Activated naive CD4-positive, alpha-beta T cell treated with anti-CD3 and anti-CD28 coated beads, Interleukin-2, amount 10 ng/mL, durations not matched to agents 7 days and 5 days (primary cell): ENCODE results near the gene CLP1.

Source experiments
- CTCF ChIA-PET: fragments of 350-600 bp; sonication (Branson Sonifier 250); formaldehyde crosslinking; loops from one replicate; lab custom pipeline; 2021; ENCODE audit warnings: antibody characterized with exemption; lab: Charles Lee
- DNase-seq: peaks from one replicate; pipeline ENCODE4 v3.0.0-alpha.2; 2020
- H3K27ac Mint-ChIP-seq: one replicate; pipeline ENCODE4 v1.8.0; 2021; ENCODE audit warnings: mild to moderate bottlenecking, moderate library complexity, mixed read lengths
- H3K27me3 Mint-ChIP-seq: one replicate; pipeline ENCODE4 v1.8.0; 2021; ENCODE audit warnings: mild to moderate bottlenecking, mixed read lengths
- H3K36me3 Mint-ChIP-seq: one replicate; pipeline ENCODE4 v1.8.0; 2021; ENCODE audit warnings: mixed read lengths
- H3K4me1 Mint-ChIP-seq: one replicate; pipeline ENCODE4 v1.8.0; 2021; ENCODE audit warnings: mixed read lengths
- H3K4me3 Mint-ChIP-seq: one replicate; pipeline ENCODE4 v1.8.0; 2021; ENCODE audit warnings: mild to moderate bottlenecking, moderate library complexity, mixed read lengths
- H3K9me3 Mint-ChIP-seq: one replicate; pipeline ENCODE4 v1.8.0; 2021; ENCODE audit warnings: mixed read lengths

CLP1 gene

DNA sequence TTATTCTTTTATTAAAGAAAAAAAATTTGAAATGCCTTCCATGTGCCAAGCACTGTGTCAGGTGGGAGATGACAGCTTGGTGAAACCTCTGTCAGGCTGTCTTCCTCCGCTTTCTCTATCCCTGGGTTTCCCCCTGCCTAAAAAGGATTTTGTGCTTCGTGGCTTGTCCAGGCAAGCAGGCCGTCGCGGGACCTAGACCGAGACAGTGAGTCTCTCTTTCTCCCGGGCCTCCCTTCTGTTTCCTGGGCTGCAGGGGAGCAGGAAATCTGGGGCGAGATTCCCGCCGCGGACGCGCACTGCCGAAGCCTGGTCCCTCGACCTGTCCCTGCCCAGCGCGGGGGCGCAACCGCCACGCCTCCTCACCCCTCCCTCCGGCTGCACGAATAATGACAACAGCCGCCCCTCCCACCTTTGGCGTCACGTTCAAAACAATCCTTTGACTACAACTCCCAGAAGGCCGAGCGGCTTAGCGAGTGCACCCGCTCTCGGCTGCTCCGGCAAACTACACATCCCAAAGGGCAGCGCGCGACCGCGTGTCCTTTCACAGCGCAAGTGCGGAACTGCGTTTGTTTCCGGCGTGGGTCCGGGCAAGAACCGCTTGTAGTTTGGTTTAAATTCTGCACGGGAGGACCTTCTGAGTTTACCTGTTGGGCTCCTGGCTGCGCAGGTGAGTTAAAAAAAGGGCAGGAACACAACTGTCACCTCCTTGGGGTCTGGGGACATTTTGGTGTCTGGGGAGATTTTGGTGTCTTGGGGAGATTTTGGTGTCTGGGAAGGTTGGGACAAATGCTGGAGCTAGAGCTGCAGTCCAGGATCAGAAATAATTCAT lies at the start of gene CLP1:
Gene CLP1 (plus strand): TSS at position 569 of the 829 bp plus-strand sequence. CDS start 1,715 bp downstream, outside the sequence.
- Mint-ChIP-seq H3K9me3 (no peaks in the 10 kb centered on the region), H3K36me3 (peaks cover 31% of the 10 kb centered on the region), H3K4me1 (peaks cover 49% of the 10 kb centered on the region), H3K4me3 (peak within 1 kb of the TSS; percentile 93), H3K27me3 (no peaks in the 10 kb centered on the region), H3K27ac (peak within 1 kb of the TSS; percentile 89)
- CTCF ChIA-PET, result interaction anchor here (0.6 to 2.3 kb wide), 5 partner anchors 13 to 143 kb away, joined by 3 to 6 read pairs (median 3); partner anchors contain the start of gene UBE2L6
- DNase-seq, result peak; percentile 100

DNA sequence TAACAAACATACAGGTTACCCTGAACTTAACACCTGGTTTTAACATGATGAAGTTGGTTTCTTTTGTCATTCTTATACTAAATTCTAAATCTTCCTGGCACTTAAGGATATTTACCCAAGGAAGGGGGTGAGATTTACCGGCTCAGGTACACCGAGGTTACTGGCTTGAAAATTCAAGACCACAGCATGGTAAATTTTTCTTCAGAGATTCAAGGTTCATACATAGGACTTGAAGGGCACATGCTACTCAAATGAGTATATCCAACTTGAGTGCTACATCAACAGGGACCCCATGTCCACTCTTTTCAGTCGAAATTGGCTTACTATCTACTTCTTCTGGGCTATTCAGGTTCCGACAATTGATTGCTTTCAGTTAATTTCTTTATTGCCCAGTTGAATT lies 47.4 kb upstream of the CLP1 start:
- no peak overlapping the region for H3K4me3 Mint-ChIP-seq
- H3K36me3 Mint-ChIP-seq, result no peaks in the 10 kb centered on the region
- CTCF ChIA-PET, result interaction anchor here (0.6 kb wide), 1 partner anchor 9 kb away, joined by 3 read pairs; no protein-coding TSS in a partner anchor
- H3K4me1 Mint-ChIP-seq, result no peaks in the 10 kb centered on the region
- peaks cover 40% of the 10 kb centered on the region for H3K27me3 Mint-ChIP-seq
- no peak for DNase-seq
- no peak overlapping the region for H3K27ac Mint-ChIP-seq
- no peaks in the 10 kb centered on the region for H3K9me3 Mint-ChIP-seq

DNA sequence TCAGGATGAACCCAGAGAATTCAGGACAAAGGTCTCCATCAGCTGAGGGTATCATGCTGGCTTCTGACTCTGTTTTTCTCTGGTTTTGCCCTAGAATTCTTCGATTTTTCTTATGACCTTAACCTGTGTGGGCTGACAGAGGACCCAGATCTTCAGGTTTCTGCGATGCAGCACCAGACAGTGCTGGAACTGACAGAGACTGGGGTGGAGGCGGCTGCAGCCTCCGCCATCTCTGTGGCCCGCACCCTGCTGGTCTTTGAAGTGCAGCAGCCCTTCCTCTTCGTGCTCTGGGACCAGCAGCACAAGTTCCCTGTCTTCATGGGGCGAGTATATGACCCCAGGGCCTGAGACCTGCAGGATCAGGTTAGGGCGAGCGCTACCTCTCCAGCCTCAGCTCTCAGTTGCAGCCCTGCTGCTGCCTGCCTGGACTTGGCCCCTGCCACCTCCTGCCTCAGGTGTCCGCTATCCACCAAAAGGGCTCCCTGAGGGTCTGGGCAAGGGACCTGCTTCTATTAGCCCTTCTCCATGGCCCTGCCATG lies 43.3 kb upstream of the CLP1 start:
- Mint-ChIP-seq H3K9me3 (peaks cover 3% of the 10 kb centered on the region), H3K27me3 (peaks cover 36% of the 10 kb centered on the region), H3K27ac (no peak overlapping the region), H3K36me3 (no peaks in the 10 kb centered on the region), H3K4me1 (no peaks in the 10 kb centered on the region), H3K4me3 (no peak overlapping the region)
- CTCF ChIA-PET, result interaction anchor here (0.8 kb wide), 1 partner anchor 27 kb away, joined by 3 read pairs; no protein-coding TSS in a partner anchor
- DNase-seq, result no peak

DNA sequence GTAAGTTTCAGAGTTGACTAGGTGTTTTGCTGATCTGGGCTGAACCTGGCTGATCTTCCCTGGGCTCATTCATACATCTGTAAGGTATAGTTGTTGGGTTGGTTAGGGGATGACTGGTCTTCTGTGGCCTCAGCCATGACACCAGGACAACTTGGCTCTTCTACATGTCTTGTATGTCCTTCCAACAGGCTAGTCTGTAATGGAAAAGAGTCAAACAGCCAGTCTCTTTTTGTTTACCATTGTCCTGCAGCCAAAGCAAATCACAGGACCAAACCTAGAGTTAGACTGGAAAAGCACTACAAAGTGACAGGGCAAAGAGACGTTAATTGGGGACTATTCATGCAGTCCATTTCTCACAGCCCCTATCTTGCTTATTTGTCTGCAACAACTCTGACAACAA lies 42.3 kb upstream of the CLP1 start:
- H3K36me3 Mint-ChIP-seq, result no peaks in the 10 kb centered on the region
- no peaks in the 10 kb centered on the region for H3K4me1 Mint-ChIP-seq
- H3K9me3 Mint-ChIP-seq, result peaks cover 7% of the 10 kb centered on the region
- no peak overlapping the region for H3K4me3 Mint-ChIP-seq
- H3K27ac Mint-ChIP-seq, result no peak overlapping the region
- H3K27me3 Mint-ChIP-seq, result peaks cover 31% of the 10 kb centered on the region
- DNase-seq, result no peak
- CTCF ChIA-PET, result no interaction called here

DNA sequence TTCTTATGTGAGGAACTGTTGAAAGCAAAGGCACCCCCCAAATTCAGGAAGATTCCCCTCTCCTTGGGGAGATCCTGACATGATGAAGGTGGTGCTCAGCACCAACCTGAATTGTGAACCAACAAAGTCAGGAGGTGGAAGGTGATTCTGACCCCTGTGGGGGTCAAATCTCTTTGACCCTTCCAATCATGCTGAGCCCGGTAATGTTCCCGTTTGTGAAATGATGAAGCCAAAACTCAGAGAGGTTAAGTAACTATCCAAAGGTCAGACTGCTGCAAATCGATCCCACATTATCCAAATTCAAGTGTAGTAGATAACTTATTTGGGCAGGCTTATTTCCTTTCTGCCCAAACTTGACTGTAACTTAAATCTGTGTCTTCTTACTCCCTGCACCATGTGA lies 41.0 kb upstream of the CLP1 start:
- Mint-ChIP-seq H3K27ac (no peak overlapping the region), H3K4me1 (no peaks in the 10 kb centered on the region), H3K9me3 (peaks cover 8% of the 10 kb centered on the region), H3K4me3 (no peak overlapping the region), H3K36me3 (no peaks in the 10 kb centered on the region), H3K27me3 (peaks cover 35% of the 10 kb centered on the region)
- DNase-seq, result no peak
- CTCF ChIA-PET, result no interaction called here

DNA sequence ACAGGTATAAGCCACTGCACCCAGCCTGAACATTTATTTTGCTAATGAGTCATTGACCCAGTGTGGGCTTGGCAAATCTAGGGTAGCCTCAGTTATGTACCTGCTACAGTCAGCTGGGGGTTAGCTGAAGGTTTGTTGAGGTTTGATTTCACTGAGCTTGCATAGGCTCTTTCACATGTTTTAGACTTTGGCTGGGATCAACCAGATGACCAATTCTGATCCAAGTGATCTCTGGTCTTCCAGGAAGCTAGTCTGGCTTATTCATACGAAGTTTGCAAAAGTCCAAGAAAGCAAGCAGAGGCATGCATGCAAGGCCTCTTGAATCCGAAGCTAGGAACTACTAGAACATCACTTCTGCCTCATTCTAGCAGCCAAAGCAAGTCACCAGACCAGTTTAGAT lies 39.1 kb upstream of the CLP1 start:
- Mint-ChIP-seq H3K27ac (no peak overlapping the region), H3K4me3 (no peak overlapping the region), H3K36me3 (no peaks in the 10 kb centered on the region), H3K9me3 (peaks cover 8% of the 10 kb centered on the region), H3K27me3 (peaks cover 36% of the 10 kb centered on the region), H3K4me1 (no peaks in the 10 kb centered on the region)
- DNase-seq, result no peak
- CTCF ChIA-PET, result interaction anchor here (1.0 to 1.2 kb wide), 2 partner anchors 21 to 26 kb away, joined by 3 read pairs; no protein-coding TSS in a partner anchor

DNA sequence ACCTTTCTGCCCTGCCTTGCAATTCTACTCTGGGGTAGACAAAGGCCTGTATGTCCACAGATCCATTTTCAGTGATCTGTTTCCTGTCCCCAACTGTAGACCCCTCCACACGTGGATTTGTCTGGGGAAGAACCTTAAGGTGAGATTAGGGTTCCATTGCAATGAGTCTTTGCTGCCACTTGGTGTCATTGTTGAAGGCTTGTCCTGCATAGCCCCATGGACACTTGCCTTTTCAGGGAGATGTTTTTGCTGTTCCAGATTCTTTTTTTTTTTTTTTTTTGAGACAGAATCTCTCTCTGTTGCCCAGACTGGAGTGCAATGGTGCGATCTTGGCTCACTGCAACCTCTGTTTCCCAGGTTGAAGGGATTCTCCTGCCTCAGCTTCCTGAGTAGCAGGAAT lies 38.2 kb upstream of the CLP1 start:
- Mint-ChIP-seq H3K36me3 (no peaks in the 10 kb centered on the region), H3K9me3 (peaks cover 8% of the 10 kb centered on the region), H3K4me1 (no peaks in the 10 kb centered on the region), H3K27ac (no peak overlapping the region), H3K27me3 (peaks cover 31% of the 10 kb centered on the region), H3K4me3 (no peak overlapping the region)
- CTCF ChIA-PET, result interaction anchor here (0.9 to 1.0 kb wide), 2 partner anchors 22 to 25 kb away, joined by 3 read pairs; no protein-coding TSS in a partner anchor
- DNase-seq, result no peak

DNA sequence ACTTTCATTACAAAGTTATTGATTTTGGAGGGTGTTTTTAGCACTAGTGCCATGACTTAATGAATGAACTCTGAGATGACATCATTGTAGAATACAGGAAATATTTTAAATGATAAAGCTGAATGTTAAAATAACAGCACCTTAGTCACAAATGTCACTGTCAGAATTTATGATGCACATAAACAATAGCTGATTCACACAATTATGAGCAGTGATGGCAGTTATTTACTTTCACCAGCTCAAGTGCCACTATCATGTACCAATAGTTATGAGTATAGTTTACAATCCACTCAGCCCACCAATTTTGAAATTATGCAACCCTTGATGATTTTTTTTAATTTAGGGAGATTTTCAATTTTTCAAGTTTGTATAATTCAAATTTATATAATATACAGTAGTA lies 37.1 kb upstream of the CLP1 start:
- H3K4me3 Mint-ChIP-seq, result no peak overlapping the region
- DNase-seq, result no peak
- no peaks in the 10 kb centered on the region for H3K4me1 Mint-ChIP-seq
- peaks cover 8% of the 10 kb centered on the region for H3K9me3 Mint-ChIP-seq
- no peak overlapping the region for H3K27ac Mint-ChIP-seq
- CTCF ChIA-PET, result interaction anchor here (0.8 to 1.9 kb wide), 3 partner anchors 21 to 52 kb away, joined by 3 to 5 read pairs (median 3); no protein-coding TSS in a partner anchor
- H3K27me3 Mint-ChIP-seq, result peaks cover 25% of the 10 kb centered on the region
- H3K36me3 Mint-ChIP-seq, result no peaks in the 10 kb centered on the region

DNA sequence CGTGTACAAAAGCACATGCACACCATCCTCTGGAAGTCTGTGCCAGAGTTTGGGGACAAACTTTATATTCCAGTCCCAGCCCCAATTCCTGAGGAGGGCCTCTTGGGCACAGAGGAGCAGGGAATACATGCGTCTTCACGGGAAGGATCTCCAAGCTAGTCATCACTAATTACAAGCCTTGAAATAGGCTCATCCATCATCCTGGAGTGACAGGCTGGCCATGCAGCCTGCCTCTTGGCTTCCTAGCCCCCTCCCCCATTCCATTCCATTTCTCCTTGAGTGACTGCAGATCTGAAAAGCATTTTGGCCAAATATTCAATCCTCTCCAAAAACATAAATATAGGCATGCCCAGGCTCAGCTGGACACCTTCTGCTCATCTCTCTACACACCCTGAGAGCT lies 35.3 kb upstream of the CLP1 start:
- Mint-ChIP-seq H3K27ac (no peak overlapping the region), H3K4me1 (no peaks in the 10 kb centered on the region), H3K27me3 (peaks cover 15% of the 10 kb centered on the region), H3K36me3 (no peaks in the 10 kb centered on the region), H3K9me3 (peaks cover 8% of the 10 kb centered on the region), H3K4me3 (no peak overlapping the region)
- DNase-seq, result no peak
- CTCF ChIA-PET, result interaction anchor here (1.0 kb wide), 1 partner anchor 13 kb away, joined by 3 read pairs; no protein-coding TSS in a partner anchor

DNA sequence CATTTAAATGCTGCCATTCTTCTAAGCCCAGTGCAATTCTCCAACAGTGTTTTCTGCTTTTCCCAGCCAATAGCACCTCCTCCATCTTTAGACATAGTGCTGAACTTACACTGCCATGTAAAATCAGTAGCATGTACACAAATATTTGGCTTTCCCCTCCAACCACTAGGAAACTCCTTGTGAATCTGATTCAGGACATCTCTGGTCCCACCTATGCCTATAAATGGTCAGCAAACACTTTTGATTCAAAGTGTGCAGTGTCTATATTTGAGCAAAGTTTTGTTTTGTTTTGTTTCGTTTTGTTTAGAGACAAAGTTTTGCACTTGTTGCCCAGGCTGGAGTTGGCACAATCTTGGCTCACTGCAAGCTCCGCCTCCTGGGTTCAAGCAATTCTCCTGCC lies 32.7 kb upstream of the CLP1 start:
- Mint-ChIP-seq H3K27me3 (peaks cover 18% of the 10 kb centered on the region), H3K27ac (no peak overlapping the region), H3K36me3 (no peaks in the 10 kb centered on the region), H3K4me1 (no peaks in the 10 kb centered on the region), H3K9me3 (peaks cover 3% of the 10 kb centered on the region), H3K4me3 (no peak overlapping the region)
- CTCF ChIA-PET, result interaction anchor here (1.9 kb wide), 1 partner anchor 19 kb away, joined by 7 read pairs; no protein-coding TSS in a partner anchor
- DNase-seq, result no peak

DNA sequence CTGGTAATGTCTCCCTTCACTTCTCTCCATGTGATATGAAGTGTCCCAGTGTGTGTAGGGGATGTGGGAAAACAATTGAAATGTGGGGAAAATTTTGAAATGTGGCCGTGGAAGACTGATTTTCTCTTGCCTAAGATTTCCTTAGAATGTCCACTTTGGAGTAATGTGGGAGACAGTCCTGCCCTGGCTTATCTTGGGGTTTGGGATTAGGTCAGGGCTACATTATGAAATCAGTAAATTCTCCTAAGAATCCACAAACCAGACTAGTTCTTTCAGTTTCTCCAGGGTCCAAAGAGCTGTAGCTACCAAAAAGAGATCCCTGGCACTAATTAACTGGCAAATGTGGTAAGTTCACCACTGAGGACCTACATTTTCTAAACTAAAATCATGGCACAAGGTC lies 30.7 kb upstream of the CLP1 start:
- Mint-ChIP-seq H3K4me1 (no peaks in the 10 kb centered on the region), H3K27me3 (peaks cover 24% of the 10 kb centered on the region), H3K36me3 (no peaks in the 10 kb centered on the region), H3K9me3 (no peaks in the 10 kb centered on the region), H3K27ac (no peak overlapping the region), H3K4me3 (no peak overlapping the region)
- CTCF ChIA-PET, result interaction anchor here (1.9 kb wide), 1 partner anchor 17 kb away, joined by 7 read pairs; no protein-coding TSS in a partner anchor
- no peak for DNase-seq

DNA sequence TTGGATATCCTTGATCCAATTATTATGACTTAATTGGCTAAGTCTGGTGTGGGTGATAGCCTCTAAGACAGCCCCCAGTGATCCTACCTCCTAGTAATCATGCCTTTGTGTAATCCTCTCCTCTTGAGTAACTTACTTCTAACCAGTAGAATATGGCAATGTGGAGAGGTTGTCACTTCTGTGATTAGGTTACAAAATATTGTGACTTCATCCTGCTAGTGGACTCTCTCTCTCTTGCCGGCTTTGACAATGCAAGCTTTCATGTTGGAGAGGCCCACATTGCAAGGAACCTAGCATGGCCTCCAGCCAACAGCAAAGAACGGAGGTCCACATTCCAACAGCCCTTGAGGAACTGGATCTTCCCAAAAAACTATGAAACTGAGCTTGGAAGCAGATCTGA lies 27.4 kb upstream of the CLP1 start:
- Mint-ChIP-seq H3K4me3 (no peak overlapping the region), H3K27me3 (peaks cover 43% of the 10 kb centered on the region), H3K4me1 (no peaks in the 10 kb centered on the region), H3K27ac (no peak overlapping the region), H3K9me3 (no peaks in the 10 kb centered on the region), H3K36me3 (no peaks in the 10 kb centered on the region)
- CTCF ChIA-PET, result interaction anchor here (0.7 to 3.8 kb wide), 4 partner anchors 10 to 103 kb away, joined by 3 to 21 read pairs (median 4); partner anchors contain the start of gene UBE2L6
- DNase-seq, result no peak

DNA sequence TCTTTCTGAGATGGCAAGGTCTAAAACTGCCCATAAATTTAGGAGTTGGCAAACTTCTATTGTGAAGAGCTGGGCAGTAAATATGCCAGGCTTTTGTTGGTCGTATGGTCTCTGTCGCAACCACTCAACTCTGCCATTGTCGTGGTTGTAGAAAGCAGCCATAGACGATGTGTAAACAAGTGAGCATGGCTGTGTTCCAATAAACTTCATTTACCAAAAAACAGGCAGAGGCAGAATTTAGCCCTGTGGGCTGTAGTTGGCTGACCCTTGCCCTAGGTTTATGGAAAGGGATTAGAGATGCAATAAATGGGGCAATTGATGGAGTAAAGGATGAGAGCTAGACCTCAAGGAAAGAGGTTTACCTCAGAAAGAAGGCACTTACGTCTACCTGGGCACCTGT lies 25.4 kb upstream of the CLP1 start:
- Mint-ChIP-seq H3K36me3 (no peaks in the 10 kb centered on the region), H3K4me1 (peaks cover 4% of the 10 kb centered on the region), H3K27me3 (peaks cover 52% of the 10 kb centered on the region)

DNA sequence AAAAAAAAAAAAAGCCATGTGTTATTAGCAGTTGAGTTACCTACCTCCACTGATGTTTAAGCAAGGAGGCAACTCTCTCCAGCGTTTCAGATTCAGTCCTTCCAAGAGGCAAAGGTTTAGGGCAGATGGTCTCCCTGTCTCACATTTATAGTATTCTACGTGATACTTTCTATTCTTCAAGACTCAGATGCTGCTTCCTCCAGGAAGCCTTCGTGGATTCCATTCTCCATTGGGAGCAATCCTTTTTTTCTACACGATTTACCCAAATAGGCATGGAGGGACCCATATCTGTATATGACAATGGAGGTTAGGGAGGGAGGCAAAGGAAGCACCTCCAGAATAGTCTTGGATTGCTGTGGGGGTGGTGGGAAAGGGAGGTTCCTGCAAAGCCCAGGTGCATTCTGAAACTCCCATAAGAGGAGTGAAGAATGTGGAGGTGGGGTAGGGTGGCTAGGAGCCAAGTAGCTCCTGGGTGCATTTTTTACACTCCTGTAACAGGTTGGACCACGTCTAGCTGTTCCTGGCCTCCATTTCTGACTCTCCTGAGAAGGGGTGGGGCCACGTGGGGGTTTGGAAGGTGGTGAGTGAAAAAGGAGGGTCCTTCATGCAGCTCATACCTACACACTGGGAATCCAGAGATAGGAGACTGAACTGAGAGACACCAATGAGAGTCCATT lies 24.0 kb upstream of the CLP1 start:
- CTCF ChIA-PET, result interaction anchor here (1.0 to 2.1 kb wide), 3 partner anchors 11 to 140 kb away, joined by 3 to 5 read pairs (median 5); no protein-coding TSS in a partner anchor
- no peak overlapping the region for H3K27ac Mint-ChIP-seq
- H3K4me1 Mint-ChIP-seq, result peaks cover 7% of the 10 kb centered on the region
- no peaks in the 10 kb centered on the region for H3K36me3 Mint-ChIP-seq
- peaks cover 66% of the 10 kb centered on the region for H3K27me3 Mint-ChIP-seq
- no peaks in the 10 kb centered on the region for H3K9me3 Mint-ChIP-seq
- H3K4me3 Mint-ChIP-seq, result no peak overlapping the region
- DNase-seq, result no peak

More for the DNA sequence above, 25.4 kb upstream of the CLP1 start:
- no peak overlapping the region for H3K4me3 Mint-ChIP-seq
- CTCF ChIA-PET, result interaction anchor here (2.1 to 3.8 kb wide), 2 partner anchors 8 to 12 kb away, joined by 5 to 21 read pairs; no protein-coding TSS in a partner anchor
- DNase-seq, result no peak
- H3K27ac Mint-ChIP-seq, result no peak overlapping the region
- H3K9me3 Mint-ChIP-seq, result no peaks in the 10 kb centered on the region
